C4-2B (cell line): Measurements from ENCODE around the gene CMPK1.

Experiments
- ZFX ChIP-seq: fragments of 450-650 bp; IDR thresholded peaks from 2 replicates; pipeline ENCODE4 v1.6.1; 2017
- TF ChIP-seq, protein P1 (sequence below): fragments of 450-650 bp; conservative IDR thresholded peaks from 2 replicates; pipeline ENCODE4 v1.5.1; 2017; ENCODE audit warnings: mild to moderate bottlenecking

DNA sequence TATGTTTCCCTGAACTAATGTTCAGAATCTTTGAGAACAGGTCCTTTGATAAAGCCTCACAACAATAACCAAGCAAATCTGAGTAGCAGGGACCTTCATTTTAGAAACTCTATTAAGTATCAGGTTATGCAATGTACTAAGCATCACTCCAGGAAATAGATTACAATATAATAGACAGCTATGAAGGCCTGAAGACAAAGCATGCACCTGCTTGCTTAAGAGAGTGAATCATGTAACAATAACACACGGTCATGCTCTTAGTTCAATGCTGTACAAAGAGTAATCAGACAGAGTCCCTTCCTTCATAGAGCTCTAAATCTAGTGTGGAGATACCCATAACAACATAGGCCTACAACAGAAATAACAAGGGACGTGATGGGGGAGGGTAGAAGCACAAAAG lies 8.1 kb upstream of the CMPK1 start:
- TF ChIP-seq, protein P1, sequence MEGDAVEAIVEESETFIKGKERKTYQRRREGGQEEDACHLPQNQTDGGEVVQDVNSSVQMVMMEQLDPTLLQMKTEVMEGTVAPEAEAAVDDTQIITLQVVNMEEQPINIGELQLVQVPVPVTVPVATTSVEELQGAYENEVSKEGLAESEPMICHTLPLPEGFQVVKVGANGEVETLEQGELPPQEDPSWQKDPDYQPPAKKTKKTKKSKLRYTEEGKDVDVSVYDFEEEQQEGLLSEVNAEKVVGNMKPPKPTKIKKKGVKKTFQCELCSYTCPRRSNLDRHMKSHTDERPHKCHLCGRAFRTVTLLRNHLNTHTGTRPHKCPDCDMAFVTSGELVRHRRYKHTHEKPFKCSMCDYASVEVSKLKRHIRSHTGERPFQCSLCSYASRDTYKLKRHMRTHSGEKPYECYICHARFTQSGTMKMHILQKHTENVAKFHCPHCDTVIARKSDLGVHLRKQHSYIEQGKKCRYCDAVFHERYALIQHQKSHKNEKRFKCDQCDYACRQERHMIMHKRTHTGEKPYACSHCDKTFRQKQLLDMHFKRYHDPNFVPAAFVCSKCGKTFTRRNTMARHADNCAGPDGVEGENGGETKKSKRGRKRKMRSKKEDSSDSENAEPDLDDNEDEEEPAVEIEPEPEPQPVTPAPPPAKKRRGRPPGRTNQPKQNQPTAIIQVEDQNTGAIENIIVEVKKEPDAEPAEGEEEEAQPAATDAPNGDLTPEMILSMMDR, result no peak
- TF ChIP-seq ZFX, result no peak
